NCI-H526 treated with DMSO at 0.1 percent for 48 hours (cell line): ENCODE measurements around the gene TRIP4.
"Not testable (repeated sequence)": the region's sequence is repeated elsewhere in the genome, so short reads cannot be mapped to it uniquely, and the experiment has no call there.

Experiments
- DNase-seq: peaks from one replicate; lab custom pipeline; 2025; lab: John Stamatoyannopoulos, UW

TRIP4 gene

GRCh38 chr15:64490598-64491259 lies 103.1 kb downstream of the TRIP4 start:
- DNase-seq: no peak

- DNase-seq: no peak
Measured at GRCh38 chr15:64493641-64494040, 106.0 kb downstream of the TRIP4 start.

GRCh38 chr15:64495968-64496367 lies 108.3 kb downstream of the TRIP4 start:
- not testable (repeated sequence) for DNase-seq

GRCh38 chr15:64500695-64501395 lies 113.2 kb downstream of the TRIP4 start:
- no peak for DNase-seq

GRCh38 chr15:64501396-64501715 lies 113.7 kb downstream of the TRIP4 start:
- no peak for DNase-seq

- no peak for DNase-seq
Measured at GRCh38 chr15:64502151-64502550, 114.5 kb downstream of the TRIP4 start.

- no peak for DNase-seq
Measured at GRCh38 chr15:64502551-64502950, 114.9 kb downstream of the TRIP4 start.

GRCh38 chr15:64503197-64503596 lies 115.6 kb downstream of the TRIP4 start:
- no peak for DNase-seq

GRCh38 chr15:64503640-64504039 lies 116.0 kb downstream of the TRIP4 start:
- no peak for DNase-seq
